HUES48 (cell line): ENCODE data around the gene MTA1.

Source experiments
- H3K27ac ChIP-seq: one replicate; pipeline ENCODE4 v1.7.0; 2013; ENCODE audit warnings: low read depth, low read length, inconsistent platforms
- H3K27me3 ChIP-seq: 2 replicates; pipeline ENCODE4 v1.6.1; 2013; ENCODE audit warnings: mild to moderate bottlenecking, low read length; ENCODE audit not compliant: control insufficient read depth, insufficient read depth
- H3K36me3 ChIP-seq: 2 replicates; pipeline ENCODE4 v1.6.1; 2013; ENCODE audit warnings: low read length; ENCODE audit not compliant: control insufficient read depth, insufficient read depth
- H3K4me1 ChIP-seq: 2 replicates; pipeline ENCODE4 v1.6.1; 2013; ENCODE audit warnings: mild to moderate bottlenecking, low read length; ENCODE audit not compliant: control insufficient read depth, insufficient read depth
- H3K4me3 ChIP-seq: 2 replicates; pipeline ENCODE4 v1.5.1; 2013; ENCODE audit warnings: mild to moderate bottlenecking, low read depth, low read length
- H3K9ac ChIP-seq: 2 replicates; pipeline ENCODE4 v1.6.1; 2013; ENCODE audit warnings: mild to moderate bottlenecking, low read depth, low read length, moderate library complexity
- H3K9me3 ChIP-seq: 2 replicates; pipeline ENCODE4 v1.6.1; 2013; ENCODE audit warnings: low read length; ENCODE audit not compliant: control insufficient read depth, insufficient read depth

Gene MTA1

GRCh38 chr14:105437723-105438500 is 18.3 kb downstream of the MTA1 start:
- H3K9ac ChIP-seq: no peak overlapping the region
- no peak overlapping the region for H3K27ac ChIP-seq
- no peaks in the 10 kb centered on the region for H3K9me3 ChIP-seq
- H3K4me3 ChIP-seq: no peak overlapping the region
- no peaks in the 10 kb centered on the region; the same call in 1 of the 2 replicates for H3K4me1 ChIP-seq
- H3K36me3 ChIP-seq: peaks cover 41% of the 10 kb centered on the region
- H3K27me3 ChIP-seq: no peaks in the 10 kb centered on the region

DNA sequence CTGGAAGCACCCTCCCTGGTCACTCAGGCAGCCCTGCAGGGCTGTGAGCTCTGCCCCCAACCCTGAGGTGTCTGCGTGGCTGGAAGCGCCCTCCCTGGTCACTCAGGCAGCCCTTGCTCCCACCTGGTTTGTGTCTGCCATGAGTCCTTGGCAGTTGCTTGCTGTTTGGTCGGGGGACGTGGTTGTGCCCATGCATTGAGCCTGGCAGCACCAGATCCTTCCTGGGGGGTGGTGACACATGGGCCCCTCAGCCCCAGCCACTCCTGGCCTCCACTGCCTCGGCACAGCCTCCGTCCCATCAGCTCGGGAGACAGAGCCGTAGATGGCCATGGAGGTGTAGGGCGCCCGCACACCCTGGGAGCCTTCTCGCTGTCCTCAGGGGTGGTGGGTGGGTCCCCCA is 19.6 kb downstream of the MTA1 start:
- H3K27me3 ChIP-seq: no peaks in the 10 kb centered on the region
- no peaks in the 10 kb centered on the region for H3K9me3 ChIP-seq
- no peaks in the 10 kb centered on the region for H3K4me1 ChIP-seq
- H3K27ac ChIP-seq: no peak overlapping the region
- peaks cover 46% of the 10 kb centered on the region for H3K36me3 ChIP-seq
- no peak overlapping the region for H3K9ac ChIP-seq
- H3K4me3 ChIP-seq: no peak overlapping the region

- H3K36me3 ChIP-seq: peaks cover 46% of the 10 kb centered on the region
- H3K4me3 ChIP-seq: no peak overlapping the region
- H3K27ac ChIP-seq: no peak overlapping the region
Measured at GRCh38 chr14:105439710-105440553, 20.3 kb downstream of the MTA1 start.

GRCh38 chr14:105440554-105440900 is 20.9 kb downstream of the MTA1 start:
- Histone ChIP-seq H3K36me3 (peaks cover 51% of the 10 kb centered on the region), H3K4me1 (no peaks in the 10 kb centered on the region), H3K4me3 (no peak overlapping the region), H3K9me3 (no peaks in the 10 kb centered on the region), H3K27me3 (no peaks in the 10 kb centered on the region), H3K9ac (no peak overlapping the region), H3K27ac (no peak overlapping the region)

More at GRCh38 chr14:105439710-105440553, 20.3 kb downstream of the MTA1 start:
- H3K27me3 ChIP-seq: no peaks in the 10 kb centered on the region
- H3K4me1 ChIP-seq: no peaks in the 10 kb centered on the region
- no peaks in the 10 kb centered on the region for H3K9me3 ChIP-seq
- no peak overlapping the region for H3K9ac ChIP-seq

DNA sequence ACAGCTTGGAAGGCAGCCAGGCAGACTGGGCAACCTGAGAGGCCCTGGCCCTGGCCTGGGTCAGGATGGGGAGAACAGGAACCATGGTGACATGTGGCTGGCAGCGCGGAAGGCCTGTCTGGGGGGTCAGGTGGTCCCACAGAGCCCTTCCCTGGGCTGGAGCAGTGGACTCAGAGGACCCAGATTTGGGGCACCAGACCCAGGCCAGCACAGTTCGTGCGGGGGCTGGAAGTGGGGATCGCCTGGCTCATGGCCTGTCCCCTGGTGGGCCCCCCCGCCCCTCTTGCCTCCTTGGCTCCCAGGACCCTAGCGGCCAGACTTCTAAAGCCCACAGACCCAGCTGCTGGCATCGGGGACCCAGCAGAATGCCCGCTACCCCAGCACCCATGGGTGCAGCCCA is 21.4 kb downstream of the MTA1 start:
- H3K27me3 ChIP-seq: no peaks in the 10 kb centered on the region
- H3K4me3 ChIP-seq: no peak overlapping the region
- H3K9ac ChIP-seq: no peak overlapping the region
- no peaks in the 10 kb centered on the region for H3K4me1 ChIP-seq
- no peak overlapping the region for H3K27ac ChIP-seq
- peaks cover 55% of the 10 kb centered on the region for H3K36me3 ChIP-seq
- no peaks in the 10 kb centered on the region for H3K9me3 ChIP-seq

DNA sequence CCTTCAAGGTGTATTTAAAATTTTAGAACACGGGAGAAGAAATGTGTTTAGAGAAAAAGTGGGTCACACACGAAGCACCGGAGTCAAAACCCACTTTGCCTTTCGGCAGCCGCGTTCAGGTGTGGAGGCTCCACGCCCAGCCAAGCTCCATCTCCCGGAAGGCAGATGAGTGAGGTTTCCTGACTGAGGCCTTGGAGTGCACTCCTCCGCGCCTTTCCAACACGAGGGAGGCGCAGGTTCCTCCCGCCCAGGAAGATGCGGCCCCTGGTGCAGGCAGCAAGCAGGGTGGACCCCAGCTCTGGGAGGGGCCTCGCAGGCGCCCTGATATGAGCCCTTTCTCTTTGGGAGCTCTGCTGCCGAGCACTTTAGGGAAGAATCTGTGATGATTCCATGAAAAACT is 22.5 kb downstream of the MTA1 start:
- peaks cover 57% of the 10 kb centered on the region for H3K36me3 ChIP-seq
- H3K9me3 ChIP-seq: no peaks in the 10 kb centered on the region
- H3K4me3 ChIP-seq: no peak overlapping the region
- no peak overlapping the region for H3K9ac ChIP-seq
- no peak overlapping the region for H3K27ac ChIP-seq
- H3K4me1 ChIP-seq: no peaks in the 10 kb centered on the region
- H3K27me3 ChIP-seq: no peaks in the 10 kb centered on the region

- no peaks in the 10 kb centered on the region for H3K9me3 ChIP-seq
- no peak overlapping the region for H3K4me3 ChIP-seq
- H3K27ac ChIP-seq: no peak overlapping the region
- H3K27me3 ChIP-seq: no peaks in the 10 kb centered on the region
- H3K36me3 ChIP-seq: peaks cover 57% of the 10 kb centered on the region
- H3K9ac ChIP-seq: no peak overlapping the region
- no peaks in the 10 kb centered on the region for H3K4me1 ChIP-seq
Measured at GRCh38 chr14:105442834-105443233, 23.2 kb downstream of the MTA1 start.

DNA sequence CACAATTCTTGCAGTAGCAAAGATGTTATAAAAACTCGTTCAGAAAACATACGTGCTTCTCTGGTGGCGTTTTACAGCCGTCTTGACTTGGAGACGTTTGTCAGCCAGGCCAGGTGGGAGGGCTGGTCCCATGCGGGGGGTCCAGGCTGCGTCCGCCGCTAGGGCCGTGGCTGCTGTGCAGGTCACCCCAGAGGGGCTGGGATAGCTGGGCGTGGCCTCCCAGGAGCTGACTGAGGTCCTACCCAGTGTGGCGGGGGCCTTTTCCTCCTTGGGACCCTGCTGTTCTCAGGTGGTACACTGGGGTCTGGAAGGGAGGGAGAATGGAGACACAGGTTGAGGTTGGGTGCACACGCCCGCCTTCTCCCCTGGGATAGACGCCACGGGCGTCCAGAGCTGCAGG is 25.2 kb downstream of the MTA1 start:
- Histone ChIP-seq H3K4me3 (no peak overlapping the region), H3K9ac (no peak overlapping the region), H3K9me3 (no peaks in the 10 kb centered on the region), H3K4me1 (no peaks in the 10 kb centered on the region), H3K27me3 (no peaks in the 10 kb centered on the region), H3K36me3 (peaks cover 42% of the 10 kb centered on the region), H3K27ac (no peak overlapping the region)

- no peaks in the 10 kb centered on the region for H3K4me1 ChIP-seq
- no peak overlapping the region for H3K27ac ChIP-seq
- H3K36me3 ChIP-seq: peaks cover 42% of the 10 kb centered on the region
Measured at GRCh38 chr14:105445290-105445689, 25.7 kb downstream of the MTA1 start.

GRCh38 chr14:105445901-105446845 is 26.5 kb downstream of the MTA1 start:
- peaks cover 44% of the 10 kb centered on the region for H3K36me3 ChIP-seq
- no peaks in the 10 kb centered on the region for H3K9me3 ChIP-seq
- no peak overlapping the region for H3K27ac ChIP-seq
- no peaks in the 10 kb centered on the region for H3K27me3 ChIP-seq
- no peak overlapping the region for H3K9ac ChIP-seq
- no peaks in the 10 kb centered on the region for H3K4me1 ChIP-seq
- H3K4me3 ChIP-seq: no peak overlapping the region

More at GRCh38 chr14:105445290-105445689, 25.7 kb downstream of the MTA1 start:
- Histone ChIP-seq H3K4me3 (no peak overlapping the region), H3K27me3 (no peaks in the 10 kb centered on the region), H3K9me3 (no peaks in the 10 kb centered on the region), H3K9ac (no peak overlapping the region)
